ENCODE measurements around the gene RFX2.

RFX2 gene

GRCh38 chr19:5972355-5972731 lies 138.0 kb downstream of the RFX2 start:
- no peak for TF ChIP-seq TOX (CRISPR knock-in tag; IDR thresholded peaks at IDR 0.05; ENCODE audit: borderline replicate concordance)
- TF ChIP-seq GLIS3 (CRISPR knock-in tag; IDR thresholded peaks at IDR 0.05): no peak
- TF ChIP-seq RARB (CRISPR knock-in tag; IDR thresholded peaks at IDR 0.05): no peak
- TF ChIP-seq ZFP30 (CRISPR knock-in tag; IDR thresholded peaks at IDR 0.05): no peak
- no peak for TF ChIP-seq SNAI2 (CRISPR knock-in tag; IDR thresholded peaks at IDR 0.05)
- TF ChIP-seq ISL1 (CRISPR knock-in tag; IDR thresholded peaks at IDR 0.05): no peak
- TF ChIP-seq ZNF70 (CRISPR knock-in tag; IDR thresholded peaks at IDR 0.05): no peak
- no peak for TF ChIP-seq PATZ1 (CRISPR knock-in tag; IDR thresholded peaks at IDR 0.05; ENCODE audit: borderline replicate concordance)
- no peak for TF ChIP-seq ZFP3 (CRISPR knock-in tag; IDR thresholded peaks at IDR 0.05)
- TF ChIP-seq ESRRG (CRISPR knock-in tag; IDR thresholded peaks at IDR 0.05): no peak

DNA sequence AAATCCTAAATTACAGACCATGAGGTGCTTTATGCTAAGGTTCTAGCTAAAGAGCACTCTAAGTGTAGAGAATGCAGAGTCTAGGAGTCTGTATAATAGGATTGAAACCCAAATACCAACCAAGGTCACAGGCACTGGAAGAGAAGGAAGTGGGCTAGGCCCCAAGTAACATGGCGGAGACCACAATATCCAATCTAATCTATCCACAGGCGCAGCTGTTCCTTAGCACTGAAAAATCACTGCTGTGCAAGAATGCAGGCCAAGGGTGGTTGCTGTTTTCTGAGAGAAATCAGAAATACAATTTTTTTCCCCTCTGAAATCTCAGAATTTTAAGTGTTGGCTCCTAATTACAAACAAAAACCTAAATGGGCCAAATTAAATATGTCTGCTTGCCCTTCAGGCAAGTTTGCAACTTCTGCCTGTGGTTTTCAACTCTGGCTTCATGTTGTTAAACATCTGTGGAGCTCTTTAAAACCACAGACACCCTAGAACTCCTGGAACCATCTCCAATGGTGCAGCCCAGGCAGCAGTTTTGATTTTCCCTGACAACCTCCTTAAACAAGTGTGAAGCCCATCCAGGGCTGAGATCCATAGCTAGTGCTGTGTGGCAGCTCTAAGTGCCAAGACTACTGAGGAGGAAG lies 138.5 kb downstream of the RFX2 start:
- TF ChIP-seq ZNF70 (CRISPR knock-in tag; IDR thresholded peaks at IDR 0.05) (no peak), ZNF8 (CRISPR knock-in tag; IDR thresholded peaks at IDR 0.05) (no peak), OSR1 (CRISPR knock-in tag; IDR thresholded peaks at IDR 0.05) (no peak), TCF4 (CRISPR knock-in tag; IDR thresholded peaks at IDR 0.05; ENCODE audit: borderline replicate concordance) (no peak), RARB (CRISPR knock-in tag; IDR thresholded peaks at IDR 0.05) (no peak), ESRRG (CRISPR knock-in tag; IDR thresholded peaks at IDR 0.05) (no peak), PPARA (CRISPR knock-in tag; IDR thresholded peaks at IDR 0.05; ENCODE audit: borderline replicate concordance) (no peak), SNAI2 (CRISPR knock-in tag; IDR thresholded peaks at IDR 0.05) (no peak), ZNF565 (CRISPR knock-in tag; conservative IDR thresholded peaks at IDR 0.05; ENCODE audit: low read depth) (no peak), GLIS3 (CRISPR knock-in tag; IDR thresholded peaks at IDR 0.05) (no peak), TOX (CRISPR knock-in tag; IDR thresholded peaks at IDR 0.05; ENCODE audit: borderline replicate concordance) (no peak), PATZ1 (CRISPR knock-in tag; IDR thresholded peaks at IDR 0.05; ENCODE audit: borderline replicate concordance) (no peak), ISL1 (CRISPR knock-in tag; IDR thresholded peaks at IDR 0.05) (no peak)
- no peak for ATAC-seq

More at GRCh38 chr19:5972355-5972731, 138.0 kb downstream of the RFX2 start:
- no peak for ATAC-seq

- ATAC-seq: no peak
- TF ChIP-seq ZFP30 (CRISPR knock-in tag; IDR thresholded peaks at IDR 0.05): no peak
- no peak for TF ChIP-seq OSR1 (CRISPR knock-in tag; IDR thresholded peaks at IDR 0.05)
- no peak for TF ChIP-seq CSDC2 (CRISPR knock-in tag; IDR thresholded peaks at IDR 0.05)
- TF ChIP-seq GLIS3 (CRISPR knock-in tag; IDR thresholded peaks at IDR 0.05): no peak
- TF ChIP-seq TCF4 (CRISPR knock-in tag; IDR thresholded peaks at IDR 0.05; ENCODE audit: borderline replicate concordance): no peak
- TF ChIP-seq RARB (CRISPR knock-in tag; IDR thresholded peaks at IDR 0.05): no peak
- no peak for TF ChIP-seq ZNF565 (CRISPR knock-in tag; conservative IDR thresholded peaks at IDR 0.05; ENCODE audit: low read depth)
- TF ChIP-seq SNAI2 (CRISPR knock-in tag; IDR thresholded peaks at IDR 0.05): no peak
- TF ChIP-seq ARNTL (CRISPR knock-in tag; IDR thresholded peaks at IDR 0.05; ENCODE audit: borderline replicate concordance, low read depth): no peak
- TF ChIP-seq ZC3H10 (CRISPR knock-in tag; IDR thresholded peaks at IDR 0.05): no peak
- no peak for TF ChIP-seq ISL1 (CRISPR knock-in tag; IDR thresholded peaks at IDR 0.05)
- no peak for TF ChIP-seq PPARA (CRISPR knock-in tag; IDR thresholded peaks at IDR 0.05; ENCODE audit: borderline replicate concordance)
- TF ChIP-seq POU6F1 (CRISPR knock-in tag; IDR thresholded peaks at IDR 0.05; ENCODE audit: borderline replicate concordance, low read depth): no peak
- TF ChIP-seq ZNF70 (CRISPR knock-in tag; IDR thresholded peaks at IDR 0.05): no peak
- TF ChIP-seq BACH2 (CRISPR knock-in tag; IDR thresholded peaks at IDR 0.05; ENCODE audit: borderline replicate concordance): no peak
- no peak for TF ChIP-seq CREB5 (CRISPR knock-in tag; IDR thresholded peaks at IDR 0.05; ENCODE audit: low read depth)
- TF ChIP-seq TSHZ2 (CRISPR knock-in tag; IDR thresholded peaks at IDR 0.05): no peak
Observed at GRCh38 chr19:5969476-5969875, 140.8 kb downstream of the RFX2 start.
